ENCODE measurements around the gene SPATA24.

DNA sequence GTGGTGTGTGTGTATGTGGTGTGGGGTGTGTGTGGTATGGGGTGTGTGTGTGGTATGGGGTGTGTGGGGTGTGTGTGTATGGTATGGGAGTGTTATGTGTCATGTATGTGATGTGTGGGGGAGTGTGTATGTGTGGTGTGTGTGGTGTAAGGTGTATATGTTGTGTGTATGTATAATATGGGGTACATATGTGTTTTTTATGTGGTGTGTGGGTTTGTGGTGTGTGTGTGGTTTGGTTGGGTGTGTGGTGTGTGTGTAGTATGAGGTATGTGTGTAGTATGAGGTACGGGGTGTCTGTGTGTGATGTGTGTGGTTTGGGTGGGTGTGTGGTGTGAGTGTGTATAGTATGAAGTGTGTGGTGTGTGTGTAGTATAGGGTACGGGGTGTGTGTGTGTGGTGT is 47.3 kb upstream of the SPATA24 start:
- TF ChIP-seq, protein P1, sequence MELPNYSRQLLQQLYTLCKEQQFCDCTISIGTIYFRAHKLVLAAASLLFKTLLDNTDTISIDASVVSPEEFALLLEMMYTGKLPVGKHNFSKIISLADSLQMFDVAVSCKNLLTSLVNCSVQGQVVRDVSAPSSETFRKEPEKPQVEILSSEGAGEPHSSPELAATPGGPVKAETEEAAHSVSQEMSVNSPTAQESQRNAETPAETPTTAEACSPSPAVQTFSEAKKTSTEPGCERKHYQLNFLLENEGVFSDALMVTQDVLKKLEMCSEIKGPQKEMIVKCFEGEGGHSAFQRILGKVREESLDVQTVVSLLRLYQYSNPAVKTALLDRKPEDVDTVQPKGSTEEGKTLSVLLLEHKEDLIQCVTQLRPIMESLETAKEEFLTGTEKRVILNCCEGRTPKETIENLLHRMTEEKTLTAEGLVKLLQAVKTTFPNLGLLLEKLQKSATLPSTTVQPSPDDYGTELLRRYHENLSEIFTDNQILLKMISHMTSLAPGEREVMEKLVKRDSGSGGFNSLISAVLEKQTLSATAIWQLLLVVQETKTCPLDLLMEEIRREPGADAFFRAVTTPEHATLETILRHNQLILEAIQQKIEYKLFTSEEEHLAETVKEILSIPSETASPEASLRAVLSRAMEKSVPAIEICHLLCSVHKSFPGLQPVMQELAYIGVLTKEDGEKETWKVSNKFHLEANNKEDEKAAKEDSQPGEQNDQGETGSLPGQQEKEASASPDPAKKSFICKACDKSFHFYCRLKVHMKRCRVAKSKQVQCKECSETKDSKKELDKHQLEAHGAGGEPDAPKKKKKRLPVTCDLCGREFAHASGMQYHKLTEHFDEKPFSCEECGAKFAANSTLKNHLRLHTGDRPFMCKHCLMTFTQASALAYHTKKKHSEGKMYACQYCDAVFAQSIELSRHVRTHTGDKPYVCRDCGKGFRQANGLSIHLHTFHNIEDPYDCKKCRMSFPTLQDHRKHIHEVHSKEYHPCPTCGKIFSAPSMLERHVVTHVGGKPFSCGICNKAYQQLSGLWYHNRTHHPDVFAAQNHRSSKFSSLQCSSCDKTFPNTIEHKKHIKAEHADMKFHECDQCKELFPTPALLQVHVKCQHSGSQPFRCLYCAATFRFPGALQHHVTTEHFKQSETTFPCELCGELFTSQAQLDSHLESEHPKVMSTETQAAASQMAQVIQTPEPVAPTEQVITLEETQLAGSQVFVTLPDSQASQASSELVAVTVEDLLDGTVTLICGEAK (IDR thresholded peaks at IDR 0.05): no peak
- TF ChIP-seq, protein P1 (CRISPR knock-in tag; IDR thresholded peaks at IDR 0.05): no peak
- TF ChIP-seq SNAI1 (CRISPR knock-in tag; IDR thresholded peaks at IDR 0.05; ENCODE audit: borderline replicate concordance) (no peak), ARNTL (CRISPR knock-in tag; IDR thresholded peaks at IDR 0.05) (no peak), SUZ12 (IDR thresholded peaks at IDR 0.05; ENCODE audit: low read depth, low read length) (no peak), ZBTB8A (CRISPR knock-in tag; IDR thresholded peaks at IDR 0.05; ENCODE audit: borderline replicate concordance, low read depth) (no peak), ZNF367 (CRISPR knock-in tag; IDR thresholded peaks at IDR 0.05; ENCODE audit: borderline replicate concordance) (no peak), ZBTB42 (CRISPR knock-in tag; IDR thresholded peaks at IDR 0.05) (no peak), MTA1 (CRISPR knock-in tag; IDR thresholded peaks at IDR 0.05; ENCODE audit: borderline replicate concordance) (no peak)
- TF ChIP-seq, protein P2, sequence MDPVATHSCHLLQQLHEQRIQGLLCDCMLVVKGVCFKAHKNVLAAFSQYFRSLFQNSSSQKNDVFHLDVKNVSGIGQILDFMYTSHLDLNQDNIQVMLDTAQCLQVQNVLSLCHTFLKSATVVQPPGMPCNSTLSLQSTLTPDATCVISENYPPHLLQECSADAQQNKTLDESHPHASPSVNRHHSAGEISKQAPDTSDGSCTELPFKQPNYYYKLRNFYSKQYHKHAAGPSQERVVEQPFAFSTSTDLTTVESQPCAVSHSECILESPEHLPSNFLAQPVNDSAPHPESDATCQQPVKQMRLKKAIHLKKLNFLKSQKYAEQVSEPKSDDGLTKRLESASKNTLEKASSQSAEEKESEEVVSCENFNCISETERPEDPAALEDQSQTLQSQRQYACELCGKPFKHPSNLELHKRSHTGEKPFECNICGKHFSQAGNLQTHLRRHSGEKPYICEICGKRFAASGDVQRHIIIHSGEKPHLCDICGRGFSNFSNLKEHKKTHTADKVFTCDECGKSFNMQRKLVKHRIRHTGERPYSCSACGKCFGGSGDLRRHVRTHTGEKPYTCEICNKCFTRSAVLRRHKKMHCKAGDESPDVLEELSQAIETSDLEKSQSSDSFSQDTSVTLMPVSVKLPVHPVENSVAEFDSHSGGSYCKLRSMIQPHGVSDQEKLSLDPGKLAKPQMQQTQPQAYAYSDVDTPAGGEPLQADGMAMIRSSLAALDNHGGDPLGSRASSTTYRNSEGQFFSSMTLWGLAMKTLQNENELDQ (CRISPR knock-in tag; IDR thresholded peaks at IDR 0.05; ENCODE audit: borderline replicate concordance): no peak

Measured in HepG2 (cell line).